Fibroblast of mammary gland (primary cell): Measurements from ENCODE around the gene PA2G4.
A peak's percentile ranks its signal among the peaks of the same experiment; 100 is the strongest.

Experiments used
- DNase-seq: peaks from one replicate; pipeline ENCODE4 v3.0.0-alpha.2; 2010; ENCODE audit warnings: low read depth
- H3K4me3 ChIP-seq: 2 replicates; pipeline ENCODE4 v1.5.1; 2011; ENCODE audit warnings: low read depth, mild to moderate bottlenecking, low read length, moderate library complexity; ENCODE audit not compliant: control insufficient read depth
- TF ChIP-seq, protein P1 (sequence below): conservative IDR thresholded peaks from 2 replicates; pipeline ENCODE4 v1.5.1; 2011; ENCODE audit warnings: low read depth, low read length, inconsistent platforms; ENCODE audit not compliant: control insufficient read depth, insufficient read depth

PA2G4 gene

DNA sequence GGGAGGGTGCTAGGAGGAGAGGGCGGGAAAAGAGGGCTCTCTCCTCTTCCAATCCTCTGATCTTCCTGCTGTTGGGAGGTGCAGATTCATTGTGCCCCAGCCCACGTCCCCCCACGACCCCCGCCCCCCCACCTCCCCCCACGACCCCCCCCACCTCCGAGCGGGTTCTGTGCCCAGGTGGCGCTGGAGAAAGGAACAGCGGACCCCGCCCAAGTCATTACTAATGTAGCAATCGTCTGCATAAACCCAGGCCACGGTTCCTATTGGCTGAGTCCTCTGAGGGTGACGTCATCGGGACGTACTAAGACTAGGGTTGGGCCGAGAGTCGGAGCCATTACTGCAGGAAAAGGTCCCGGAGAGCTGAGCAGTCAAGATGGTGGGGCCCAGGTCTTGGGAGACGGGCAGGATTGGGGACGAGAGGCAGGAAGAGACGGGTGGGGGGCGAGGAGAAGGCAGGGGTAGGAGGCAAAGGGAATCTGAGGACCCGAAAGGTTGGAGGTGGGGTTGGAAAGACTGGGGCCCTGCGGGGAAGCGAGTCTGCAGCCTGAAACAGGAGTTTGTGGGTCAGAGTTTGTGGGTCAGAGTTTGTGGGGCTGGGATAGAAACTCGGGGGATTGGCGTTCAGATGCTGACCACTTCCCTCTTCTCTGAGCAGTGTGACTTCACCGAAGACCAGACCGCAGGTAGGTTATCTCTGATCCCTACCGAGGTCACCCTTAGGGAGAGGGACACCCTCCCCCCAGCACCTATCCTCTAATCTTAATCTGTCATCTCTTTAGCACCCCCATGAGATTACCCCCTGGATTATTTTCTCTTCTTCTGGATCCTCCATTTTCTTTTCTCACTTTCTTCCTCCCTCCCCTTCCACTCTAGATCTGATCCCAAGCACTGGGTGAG is 53.9 kb downstream of the PA2G4 start, which contains the start of gene MYL6:
Gene MYL6, plus strand, starts transcription at position 331 of the 897 bp plus-strand sequence. Its CDS starts 43 bp downstream, at position 374.
- TF ChIP-seq, protein P1, sequence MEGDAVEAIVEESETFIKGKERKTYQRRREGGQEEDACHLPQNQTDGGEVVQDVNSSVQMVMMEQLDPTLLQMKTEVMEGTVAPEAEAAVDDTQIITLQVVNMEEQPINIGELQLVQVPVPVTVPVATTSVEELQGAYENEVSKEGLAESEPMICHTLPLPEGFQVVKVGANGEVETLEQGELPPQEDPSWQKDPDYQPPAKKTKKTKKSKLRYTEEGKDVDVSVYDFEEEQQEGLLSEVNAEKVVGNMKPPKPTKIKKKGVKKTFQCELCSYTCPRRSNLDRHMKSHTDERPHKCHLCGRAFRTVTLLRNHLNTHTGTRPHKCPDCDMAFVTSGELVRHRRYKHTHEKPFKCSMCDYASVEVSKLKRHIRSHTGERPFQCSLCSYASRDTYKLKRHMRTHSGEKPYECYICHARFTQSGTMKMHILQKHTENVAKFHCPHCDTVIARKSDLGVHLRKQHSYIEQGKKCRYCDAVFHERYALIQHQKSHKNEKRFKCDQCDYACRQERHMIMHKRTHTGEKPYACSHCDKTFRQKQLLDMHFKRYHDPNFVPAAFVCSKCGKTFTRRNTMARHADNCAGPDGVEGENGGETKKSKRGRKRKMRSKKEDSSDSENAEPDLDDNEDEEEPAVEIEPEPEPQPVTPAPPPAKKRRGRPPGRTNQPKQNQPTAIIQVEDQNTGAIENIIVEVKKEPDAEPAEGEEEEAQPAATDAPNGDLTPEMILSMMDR: no peak
- DNase-seq: peak; percentile 99
- H3K4me3 ChIP-seq: peak within 1 kb of the TSS; percentile 100

DNA sequence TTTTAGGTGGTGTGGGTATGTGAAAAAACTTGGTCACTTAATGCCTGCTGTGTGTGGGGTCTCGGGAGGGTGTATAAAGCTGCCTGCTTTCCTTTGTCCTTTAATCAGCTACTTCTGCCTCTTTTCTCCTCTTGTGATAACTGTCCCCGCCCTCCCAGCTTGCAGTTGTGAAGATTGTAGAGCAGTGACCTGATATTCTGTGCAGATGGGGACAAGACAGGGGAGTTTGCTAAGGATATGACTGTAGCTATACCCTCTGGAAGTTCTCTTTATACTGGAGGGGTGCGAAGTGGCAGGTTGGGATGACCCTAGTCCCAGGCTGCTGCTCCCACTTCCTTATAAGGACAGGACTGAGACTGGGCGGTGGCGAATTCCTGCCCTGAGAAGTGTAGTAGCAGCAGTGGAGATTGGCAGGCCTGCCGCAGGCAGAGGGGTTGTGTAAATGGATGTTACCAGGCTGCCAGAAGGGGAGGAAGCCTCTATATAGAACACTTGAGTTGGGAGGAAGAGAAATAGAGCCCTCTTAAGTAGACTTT is 54.6 kb downstream of the PA2G4 start:
- peak overlapping the region; percentile 100 for H3K4me3 ChIP-seq
- peak; percentile 58 for DNase-seq
- TF ChIP-seq, protein P1: no peak

DNA sequence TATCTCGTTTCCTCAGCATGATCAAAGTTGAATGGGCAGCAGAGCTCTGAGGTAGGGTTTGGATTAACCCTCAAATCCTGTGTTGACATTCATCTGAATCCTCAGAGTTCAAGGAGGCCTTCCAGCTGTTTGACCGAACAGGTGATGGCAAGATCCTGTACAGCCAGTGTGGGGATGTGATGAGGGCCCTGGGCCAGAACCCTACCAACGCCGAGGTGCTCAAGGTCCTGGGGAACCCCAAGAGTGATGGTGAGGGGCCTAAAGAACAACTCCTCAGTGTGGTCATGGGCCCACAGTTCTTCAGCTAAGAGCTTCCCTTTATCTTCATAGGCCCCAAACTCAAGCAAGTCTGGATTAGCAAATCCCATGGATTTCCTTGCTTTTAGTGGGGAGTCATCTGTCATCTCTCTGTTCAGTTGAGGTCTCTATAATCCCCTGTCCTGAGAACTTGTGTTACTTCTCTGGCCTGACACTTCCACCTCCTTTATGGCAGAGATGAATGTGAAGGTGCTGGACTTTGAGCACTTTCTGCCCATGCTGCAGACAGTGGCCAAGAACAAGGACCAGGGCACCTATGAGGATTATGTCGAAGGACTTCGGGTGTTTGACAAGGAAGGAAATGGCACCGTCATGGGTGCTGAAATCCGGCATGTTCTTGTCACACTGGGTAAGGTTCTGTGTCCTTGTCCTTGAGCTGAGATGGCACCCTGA is 55.3 kb downstream of the PA2G4 start:
- peak overlapping the region; percentile 100 for H3K4me3 ChIP-seq
- DNase-seq: no peak
- TF ChIP-seq, protein P1: no peak

DNA sequence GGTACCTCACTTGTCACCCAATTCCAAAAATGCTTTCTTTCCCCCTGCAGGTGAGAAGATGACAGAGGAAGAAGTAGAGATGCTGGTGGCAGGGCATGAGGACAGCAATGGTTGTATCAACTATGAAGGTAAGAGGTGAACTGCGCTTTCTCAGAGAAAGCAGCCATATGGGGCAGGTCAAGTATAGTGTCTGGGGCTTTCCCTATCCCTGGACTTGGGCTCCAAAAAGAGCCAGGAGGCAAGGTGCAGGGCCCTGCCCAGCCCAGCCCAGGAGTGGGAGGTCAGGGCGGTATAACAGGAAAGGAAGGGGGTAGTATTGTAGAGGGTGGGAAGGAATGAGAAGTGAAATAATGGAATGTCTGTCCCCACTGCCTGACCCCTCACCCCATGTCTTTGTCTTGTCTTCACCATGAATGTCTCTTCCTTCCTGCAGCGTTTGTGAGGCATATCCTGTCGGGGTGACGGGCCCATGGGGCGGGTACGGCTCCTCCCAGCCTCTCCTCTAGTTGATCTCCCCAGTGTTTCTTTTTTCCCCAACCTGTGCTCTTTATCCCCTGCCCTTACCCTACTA is 55.9 kb downstream of the PA2G4 start:
- peak overlapping the region; percentile 100 for H3K4me3 ChIP-seq
- DNase-seq: peak; percentile 54
- TF ChIP-seq, protein P1: no peak

DNA sequence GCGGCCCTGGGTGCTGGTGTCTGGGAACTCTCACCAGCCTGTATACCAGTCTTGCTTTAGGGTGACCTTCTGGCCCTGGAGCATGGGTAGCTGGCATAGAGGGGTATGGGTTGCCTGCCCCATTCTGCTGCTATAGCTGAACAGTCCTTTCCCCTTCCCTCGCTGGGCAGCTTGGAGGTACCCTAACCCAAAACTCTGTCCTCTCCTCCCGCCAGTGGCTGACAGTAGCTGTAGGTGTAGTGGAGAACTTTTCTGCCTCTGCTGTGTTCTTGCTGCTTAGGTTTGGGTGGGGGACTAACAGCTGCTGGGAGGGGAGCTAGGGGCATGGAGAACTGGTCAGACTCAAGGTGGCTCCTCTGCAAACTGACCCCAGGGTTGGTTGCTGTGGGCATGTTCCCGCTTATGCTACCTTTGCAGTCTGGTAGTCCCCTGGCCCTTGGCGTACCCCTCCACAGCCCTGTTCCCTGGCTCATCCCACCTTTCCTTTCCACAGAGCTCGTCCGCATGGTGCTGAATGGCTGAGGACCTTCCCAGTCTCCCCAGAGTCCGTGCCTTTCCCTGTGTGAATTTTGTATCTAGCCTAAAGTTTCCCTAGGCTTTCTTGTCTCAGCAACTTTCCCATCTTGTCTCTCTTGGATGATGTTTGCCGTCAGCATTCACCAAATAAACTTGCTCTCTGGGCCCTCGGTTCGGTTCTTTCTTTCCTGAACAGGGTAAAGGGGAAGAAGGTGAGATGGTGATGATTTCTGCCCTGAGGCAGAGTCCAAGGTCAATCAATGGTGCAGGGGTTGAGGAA is 56.7 kb downstream of the PA2G4 start:
- no peak for DNase-seq
- TF ChIP-seq, protein P1: no peak
- peak overlapping the region; percentile 100 for H3K4me3 ChIP-seq
